HG02759 (cell line): ENCODE measurements around the gene OXCT2.
"Not testable (repeated sequence)": the region's sequence is repeated elsewhere in the genome, so short reads cannot be mapped to it uniquely, and the experiment has no call there.

Experiments
- ATAC-seq: cut with Tn5 transposase; IDR thresholded peaks from one replicate; pipeline ENCODE4 v1.9.1; 2021; ENCODE audit warnings: mild to moderate bottlenecking, moderate library complexity; ENCODE audit not compliant: unreplicated experiment

Gene OXCT2

GRCh38 chr1:39771022-39771532, at the start of gene OXCT2:
Gene OXCT2, minus strand, starts transcription at chr1:39771348. Its CDS starts 93 bp downstream, at chr1:39771255.
- not testable (repeated sequence) for ATAC-seq

- no peak for ATAC-seq
Measured at GRCh38 chr1:39819091-39819812, 48.1 kb upstream of the OXCT2 start.

DNA sequence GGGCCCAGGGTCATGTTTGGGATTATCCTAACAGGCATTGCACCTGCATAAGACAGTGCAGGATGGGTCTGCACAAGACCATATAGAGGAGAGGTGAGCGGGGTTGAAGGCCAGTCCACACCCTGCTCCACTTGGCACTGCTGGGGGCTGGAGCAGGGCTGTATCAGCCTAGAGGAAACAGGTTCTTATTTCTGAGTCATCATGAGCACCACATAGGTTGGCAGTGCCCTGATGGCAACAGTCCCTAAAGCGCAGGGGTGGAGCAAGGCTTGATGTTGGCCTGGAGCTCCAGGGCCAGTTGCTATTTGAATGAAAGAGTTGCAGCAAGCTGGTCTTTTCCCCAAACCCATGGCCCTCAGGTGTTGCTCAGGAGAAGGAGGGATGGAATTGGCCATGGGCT, 47.3 kb upstream of the OXCT2 start:
- no peak for ATAC-seq

DNA sequence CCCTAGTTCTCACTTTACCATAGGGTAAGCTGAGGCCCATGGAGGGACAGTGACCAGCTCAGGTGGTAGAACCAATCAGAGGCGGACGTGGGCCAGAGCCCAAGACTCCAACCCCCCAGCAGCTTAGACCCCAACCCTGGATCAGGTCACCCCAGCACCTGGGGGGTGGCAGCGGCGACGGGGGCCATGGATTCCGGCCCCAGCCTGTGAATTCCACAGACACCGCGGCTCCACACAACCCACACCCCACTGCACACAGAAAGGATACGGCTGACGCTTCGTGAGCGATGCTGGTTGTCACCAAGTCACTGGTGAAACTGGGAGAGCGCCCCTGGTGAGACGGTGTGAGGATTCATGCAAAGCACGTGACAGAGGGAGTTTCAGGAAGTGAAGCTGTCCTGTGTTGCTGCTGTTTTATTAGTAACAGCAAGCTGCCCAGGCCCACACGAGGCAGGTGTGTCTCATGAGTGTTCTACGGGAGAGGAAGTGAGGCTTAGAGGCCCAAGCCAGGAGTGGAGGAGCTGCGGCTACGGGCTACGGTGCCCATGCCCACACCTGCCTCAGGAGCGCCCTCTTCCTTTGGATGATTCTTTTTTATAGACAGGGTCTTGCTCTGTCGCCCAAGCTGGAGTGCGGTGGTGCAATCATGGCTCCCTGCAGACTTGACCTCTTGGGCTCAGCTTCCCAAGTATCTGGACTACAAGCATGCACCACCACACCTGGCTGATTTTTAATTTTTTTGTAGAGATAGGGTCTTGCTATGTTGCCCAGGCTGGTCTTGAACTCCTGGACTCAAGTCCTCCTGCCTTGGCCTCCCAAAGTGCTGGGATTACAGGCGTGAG, 46.2 kb upstream of the OXCT2 start:
- ATAC-seq: peak; percentile 87

- peak; percentile 56 for ATAC-seq
Measured at GRCh38 chr1:39816415-39817090, 45.4 kb upstream of the OXCT2 start.

DNA sequence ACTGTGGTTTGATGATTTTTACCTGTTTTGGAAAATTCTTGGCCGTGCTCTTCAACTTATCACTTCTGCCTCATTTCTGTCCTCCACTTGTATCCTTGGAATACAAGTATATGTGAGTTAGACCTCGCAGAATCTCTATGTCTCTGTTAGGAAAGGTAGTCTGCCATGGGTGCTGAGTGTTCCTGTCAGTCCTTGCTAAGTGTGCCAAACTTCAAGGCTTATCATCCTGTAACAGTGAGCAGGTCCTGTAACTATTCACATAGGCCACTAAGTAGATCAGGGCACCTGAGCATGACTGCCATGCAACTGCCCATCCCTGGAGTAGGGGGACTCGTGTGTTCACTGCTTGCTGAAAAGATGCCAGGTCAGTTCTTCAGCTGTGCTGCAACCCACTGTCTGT, 41.8 kb upstream of the OXCT2 start:
- no peak for ATAC-seq

DNA sequence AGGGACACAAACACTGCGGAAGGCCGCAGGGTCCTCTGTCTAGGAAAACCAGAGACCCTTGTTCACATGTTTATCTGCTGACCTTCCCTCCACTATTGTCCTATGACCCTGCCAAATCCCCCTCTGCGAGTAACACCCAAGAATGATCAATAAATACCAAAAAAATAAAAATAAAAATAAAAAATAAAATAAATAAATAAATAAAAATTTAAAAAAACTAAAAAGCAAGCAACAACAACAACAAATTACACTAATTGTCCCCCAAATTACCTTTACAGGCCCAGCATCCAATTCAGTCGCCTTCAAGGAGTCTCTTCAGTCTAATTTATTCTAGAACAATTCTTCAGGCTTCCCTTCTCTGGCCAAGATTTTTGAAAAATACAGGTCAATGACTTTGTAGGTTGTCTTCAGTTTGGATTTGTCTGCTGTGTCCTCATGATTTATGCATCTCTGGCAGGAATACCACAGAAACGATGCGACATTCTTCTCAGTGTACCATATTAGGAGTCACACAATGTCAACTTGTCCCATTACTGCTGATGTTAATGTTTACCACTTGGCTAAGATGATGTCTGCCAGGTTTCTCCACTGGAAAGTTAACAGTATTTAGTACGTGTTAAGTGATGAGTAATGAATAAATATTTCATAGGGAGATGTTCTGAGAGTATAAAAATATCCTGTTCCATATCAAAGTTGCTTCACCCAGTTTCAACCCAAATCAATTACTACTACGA, 37.8 kb upstream of the OXCT2 start:
- no peak for ATAC-seq

DNA sequence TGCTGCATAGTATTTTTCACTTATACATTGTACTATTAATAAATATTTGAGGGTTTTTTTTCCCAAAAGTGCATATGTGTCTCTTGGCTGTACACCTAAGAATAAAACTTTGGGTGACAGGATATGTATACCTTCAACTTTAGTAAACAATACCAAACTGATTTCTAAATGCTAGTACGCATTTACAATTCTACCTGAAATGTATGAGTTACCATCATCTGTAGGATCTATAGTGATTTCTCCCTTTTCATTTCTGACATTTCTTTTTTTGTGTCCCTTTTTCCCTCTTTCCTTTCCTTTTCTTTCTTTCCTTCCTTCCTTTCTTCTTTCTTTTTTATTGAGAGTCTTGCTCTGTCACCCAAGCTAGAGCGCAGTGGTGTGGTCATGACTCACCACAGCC, 34.2 kb upstream of the OXCT2 start:
- ATAC-seq: no peak

GRCh38 chr1:39802496-39803260, 31.5 kb upstream of the OXCT2 start:
- no peak for ATAC-seq

- ATAC-seq: no peak
Measured at GRCh38 chr1:39800471-39800835, 29.3 kb upstream of the OXCT2 start.

DNA sequence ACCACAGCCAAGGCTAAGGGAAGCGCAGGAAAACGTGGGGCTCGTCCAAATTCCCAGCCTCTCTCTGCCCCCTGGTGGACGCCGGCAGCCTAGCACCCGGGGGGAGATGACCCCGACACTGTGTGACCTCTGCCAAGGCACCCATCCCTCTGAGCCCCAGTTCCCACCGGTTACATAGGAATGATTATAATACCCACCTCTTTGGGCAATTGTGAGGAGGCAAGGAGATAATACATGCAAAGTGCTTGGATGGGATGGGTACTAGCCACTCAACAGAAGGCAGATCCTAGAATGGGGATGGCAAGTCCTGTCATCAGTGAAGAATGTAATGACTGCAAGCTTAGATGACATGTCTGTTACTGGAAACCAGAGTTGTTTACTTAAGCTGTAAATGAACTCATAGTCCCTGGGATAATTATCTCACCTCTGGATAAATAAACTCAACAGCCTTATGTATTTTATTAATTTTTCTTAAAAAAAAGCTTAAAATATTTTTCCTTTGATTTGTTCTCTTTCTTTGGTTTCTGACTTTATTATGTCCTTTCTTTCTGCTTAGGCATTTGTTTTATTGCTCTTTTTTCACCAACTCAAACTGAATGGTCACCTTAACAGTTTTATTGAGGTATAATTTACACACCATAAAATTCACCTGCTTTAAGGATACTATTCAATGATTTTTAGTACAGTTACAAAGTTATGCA, 28.8 kb upstream of the OXCT2 start:
- ATAC-seq: peak; percentile 43

DNA sequence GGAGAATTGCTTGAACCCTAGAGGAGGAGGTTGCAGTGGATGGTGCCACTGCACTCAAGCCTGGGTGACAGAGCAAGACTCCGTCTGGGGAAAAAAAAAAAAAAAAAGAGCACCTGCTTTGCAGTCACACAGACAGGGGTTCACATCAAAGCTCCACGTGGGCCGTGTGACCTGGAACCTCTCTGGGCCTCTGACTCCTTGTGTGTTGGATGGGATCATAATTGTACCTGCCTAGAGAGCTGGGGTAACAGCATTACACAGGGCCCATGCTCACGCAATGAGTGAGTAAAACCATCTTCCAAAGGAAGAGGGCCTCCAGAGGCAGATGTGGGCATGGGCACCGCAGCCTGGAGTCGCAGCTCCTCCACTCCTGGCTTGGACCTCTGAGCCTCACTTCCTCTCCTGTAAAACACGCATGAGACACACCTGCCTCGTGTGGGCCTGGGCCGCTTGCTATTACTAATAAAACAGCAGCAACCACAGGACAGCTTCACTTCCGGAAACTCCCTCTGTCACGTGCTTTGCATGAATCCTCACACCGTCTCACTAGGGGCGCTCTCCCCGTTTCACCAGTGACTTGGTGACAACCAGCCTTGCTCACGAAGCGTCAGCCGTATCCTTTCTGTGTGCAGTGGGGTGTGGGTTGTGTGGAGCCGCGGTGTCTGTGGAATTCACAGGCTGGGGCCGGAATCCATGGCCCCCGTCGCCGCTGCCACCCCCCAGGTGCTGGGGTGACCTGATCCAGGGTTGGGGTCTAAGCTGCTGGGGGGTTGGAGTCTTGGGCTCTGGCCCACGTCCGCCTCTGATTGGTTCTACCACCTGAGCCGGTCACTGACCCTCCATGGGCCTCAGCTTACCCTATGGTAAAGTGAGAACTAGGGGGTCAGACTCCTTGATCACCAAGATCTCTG, 28.0 kb upstream of the OXCT2 start:
- ATAC-seq: peak; percentile 95

- no peak for ATAC-seq
Measured at GRCh38 chr1:39795651-39796050, 24.5 kb upstream of the OXCT2 start.

- ATAC-seq: no peak
Measured at GRCh38 chr1:39791838-39792237, 20.7 kb upstream of the OXCT2 start.

GRCh38 chr1:39789571-39790110, 18.5 kb upstream of the OXCT2 start:
- ATAC-seq: no peak

DNA sequence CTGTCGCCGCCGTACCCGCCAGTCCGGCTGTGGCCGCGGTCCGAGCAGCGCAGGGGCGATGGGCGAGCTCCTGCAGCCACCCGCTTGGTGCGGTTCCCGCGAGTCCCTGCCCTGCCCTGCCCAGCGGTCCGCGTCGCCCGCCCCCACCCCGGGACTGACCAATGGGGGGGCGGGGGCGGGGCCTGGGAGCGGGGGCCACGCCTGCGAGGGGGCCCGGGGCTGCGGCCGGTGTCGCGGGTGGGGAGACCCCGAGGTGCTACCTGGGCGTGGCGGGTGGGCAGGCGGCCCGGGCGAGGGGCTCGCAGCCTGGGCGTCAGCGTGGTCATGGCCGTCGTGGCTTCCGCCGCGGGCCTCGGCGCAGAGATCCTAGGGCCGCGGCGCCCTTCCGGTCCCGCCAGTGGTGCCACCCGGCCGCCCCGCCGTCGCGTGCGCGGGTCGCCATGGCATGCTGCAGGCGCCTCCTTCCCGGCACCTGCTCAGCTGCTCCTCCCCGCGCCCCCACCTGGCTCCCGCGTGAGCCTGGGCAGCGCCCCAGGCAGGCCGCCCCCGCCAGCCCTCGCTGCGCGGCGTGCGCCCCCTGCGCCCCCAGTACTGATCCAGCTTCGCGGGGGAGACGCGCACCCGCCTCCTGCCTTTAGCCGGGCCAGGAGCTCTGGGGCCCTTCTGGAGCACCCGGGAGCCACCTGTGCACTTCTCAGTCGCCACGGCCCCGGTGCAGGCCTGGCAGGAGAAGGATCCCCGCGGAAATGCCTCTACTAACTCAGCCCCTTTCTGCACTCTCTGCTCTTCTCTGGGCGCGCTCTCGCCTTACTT, 17.8 kb upstream of the OXCT2 start, which contains the start of gene BMP8B:
BMP8B (minus strand) TSS at position 108 of the 813 bp plus-strand sequence. CDS start 380 bp downstream, outside the sequence.
- ATAC-seq: peak; percentile 74

DNA sequence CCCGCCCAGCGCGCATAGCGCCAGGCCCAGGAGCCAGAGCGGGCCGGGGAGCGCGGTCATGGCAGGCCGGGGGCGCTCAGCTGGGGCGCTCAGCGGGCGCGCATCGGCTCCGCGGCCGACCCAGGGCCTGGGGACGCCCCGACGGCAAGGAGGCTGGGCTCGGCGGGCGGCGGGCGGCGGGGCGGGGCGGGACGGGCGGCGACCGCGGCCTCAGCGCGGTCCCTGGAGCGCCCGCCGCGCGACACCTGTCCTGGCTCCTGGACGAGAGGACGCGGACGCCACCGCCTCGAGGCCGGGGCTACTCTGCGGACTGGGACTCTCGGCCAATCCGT, 17.2 kb upstream of the OXCT2 start:
- ATAC-seq: peak; percentile 31
